ENCODE data around the gene MRTFB.
A peak's percentile ranks its signal among the peaks of the same experiment; 100 is the strongest.

MRTFB gene

DNA sequence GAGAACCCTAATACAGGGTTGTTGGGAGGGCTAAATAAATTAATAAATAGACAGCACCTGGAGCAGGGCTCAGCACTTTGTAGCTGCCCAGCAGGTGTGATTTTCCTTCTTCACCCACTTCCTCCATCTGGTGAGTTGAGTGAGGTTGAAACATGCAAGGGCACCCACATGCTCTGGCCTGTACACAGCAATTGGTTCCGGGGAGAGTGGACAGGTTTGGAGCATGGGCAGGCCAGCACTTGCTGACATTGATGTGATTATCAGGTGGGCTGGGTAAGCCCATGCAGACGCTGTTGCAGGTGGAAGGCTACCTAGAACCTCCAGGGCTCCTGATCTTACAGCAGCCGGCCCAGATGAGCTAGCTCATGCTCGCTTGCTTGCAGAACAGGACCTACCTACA, 1.3 kb upstream of the MRTFB start:
- WGBS (ENCODE audit: extremely low coverage, insufficient coverage, low lambda C conversion rate) = no CpG with 5 or more reads among the region's 4 CpGs

DNA sequence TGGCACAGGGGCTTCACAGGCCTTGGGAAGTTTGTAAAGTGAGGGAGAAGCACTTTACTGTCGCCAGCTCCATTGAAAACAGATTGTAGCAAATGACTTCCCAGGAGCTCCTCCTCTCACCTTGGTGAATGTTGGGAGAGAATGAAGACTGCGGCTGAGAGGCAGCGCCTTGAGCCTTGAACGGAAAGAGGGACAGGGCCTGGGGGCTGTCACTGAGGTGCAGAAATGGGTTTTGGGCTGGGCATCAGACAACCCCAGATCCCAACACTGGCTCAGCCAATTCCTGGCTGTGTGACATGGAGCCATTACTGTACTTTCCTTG, 603 bp upstream of the MRTFB start:
- Histone ChIP-seq H3K79me2 (ENCODE audit: control insufficient read depth, insufficient read depth, low read length) (peaks cover 16% of the 10 kb centered on the region), H3K23ac (ENCODE audit: low read length) (peak overlapping the region; percentile 74), H4K8ac (ENCODE audit: low read depth, low read length) (peak overlapping the region; percentile 77), H3K27ac (ENCODE audit: low read depth, low read length) (no peak overlapping the region), H3K36me3 (ENCODE audit: control insufficient read depth, insufficient read depth, low read length) (no peaks in the 10 kb centered on the region), H3K4me2 (ENCODE audit: low read length) (peak overlapping the region; percentile 76), H4K5ac (ENCODE audit: low read length) (peak overlapping the region; percentile 68), H3K79me1 (ENCODE audit: low read length) (peaks cover 7% of the 10 kb centered on the region), H3K4me3 (ENCODE audit: low read length) (peak overlapping the region; percentile 33), H3K4me1 (ENCODE audit: control insufficient read depth, low read depth, low read length) (peaks cover 4% of the 10 kb centered on the region), H2AK5ac (ENCODE audit: low read length) (no peak overlapping the region), H3K4ac (ENCODE audit: low read depth, low read length) (no peak overlapping the region), H2BK5ac (ENCODE audit: low read length) (peak overlapping the region; percentile 64), H3K27me3 (ENCODE audit: insufficient read depth, low read length, poor library complexity) (no peaks in the 10 kb centered on the region), H2BK15ac (replicated peaks; ENCODE audit: low read depth) (no peak overlapping the region), H3K18ac (ENCODE audit: low read length) (no peak overlapping the region), H3K9ac (ENCODE audit: low read length) (peak overlapping the region; percentile 85), H3K56ac (ENCODE audit: low read length) (peak overlapping the region; percentile 95), H2BK120ac (ENCODE audit: low read depth, low read length) (no peak overlapping the region)
- DNase-seq = no peak
- no CpG with 5 or more reads among the region's 4 CpGs for WGBS (ENCODE audit: extremely low coverage, insufficient coverage, low lambda C conversion rate)

More for the DNA sequence above, 1.3 kb upstream of the MRTFB start:
- Histone ChIP-seq H3K4ac (ENCODE audit: low read depth, low read length) (no peak overlapping the region), H4K5ac (ENCODE audit: low read length) (no peak overlapping the region), H3K4me2 (ENCODE audit: low read length) (no peak overlapping the region), H3K27ac (ENCODE audit: low read depth, low read length) (no peak overlapping the region), H2BK120ac (ENCODE audit: low read depth, low read length) (no peak overlapping the region), H3K9ac (ENCODE audit: low read length) (no peak overlapping the region), H3K4me1 (ENCODE audit: control insufficient read depth, low read depth, low read length) (peaks cover 4% of the 10 kb centered on the region), H3K4me3 (ENCODE audit: low read length) (no peak overlapping the region), H3K27me3 (ENCODE audit: insufficient read depth, low read length, poor library complexity) (no peaks in the 10 kb centered on the region), H3K18ac (ENCODE audit: low read length) (no peak overlapping the region), H2BK5ac (ENCODE audit: low read length) (no peak overlapping the region), H3K79me1 (ENCODE audit: low read length) (peaks cover 7% of the 10 kb centered on the region), H2BK15ac (replicated peaks; ENCODE audit: low read depth) (no peak overlapping the region), H4K8ac (ENCODE audit: low read depth, low read length) (no peak overlapping the region), H3K23ac (ENCODE audit: low read length) (no peak overlapping the region), H2AK5ac (ENCODE audit: low read length) (no peak overlapping the region), H3K56ac (ENCODE audit: low read length) (no peak overlapping the region), H3K36me3 (ENCODE audit: control insufficient read depth, insufficient read depth, low read length) (no peaks in the 10 kb centered on the region), H3K79me2 (ENCODE audit: control insufficient read depth, insufficient read depth, low read length) (peaks cover 12% of the 10 kb centered on the region)
- no peak for DNase-seq

DNA sequence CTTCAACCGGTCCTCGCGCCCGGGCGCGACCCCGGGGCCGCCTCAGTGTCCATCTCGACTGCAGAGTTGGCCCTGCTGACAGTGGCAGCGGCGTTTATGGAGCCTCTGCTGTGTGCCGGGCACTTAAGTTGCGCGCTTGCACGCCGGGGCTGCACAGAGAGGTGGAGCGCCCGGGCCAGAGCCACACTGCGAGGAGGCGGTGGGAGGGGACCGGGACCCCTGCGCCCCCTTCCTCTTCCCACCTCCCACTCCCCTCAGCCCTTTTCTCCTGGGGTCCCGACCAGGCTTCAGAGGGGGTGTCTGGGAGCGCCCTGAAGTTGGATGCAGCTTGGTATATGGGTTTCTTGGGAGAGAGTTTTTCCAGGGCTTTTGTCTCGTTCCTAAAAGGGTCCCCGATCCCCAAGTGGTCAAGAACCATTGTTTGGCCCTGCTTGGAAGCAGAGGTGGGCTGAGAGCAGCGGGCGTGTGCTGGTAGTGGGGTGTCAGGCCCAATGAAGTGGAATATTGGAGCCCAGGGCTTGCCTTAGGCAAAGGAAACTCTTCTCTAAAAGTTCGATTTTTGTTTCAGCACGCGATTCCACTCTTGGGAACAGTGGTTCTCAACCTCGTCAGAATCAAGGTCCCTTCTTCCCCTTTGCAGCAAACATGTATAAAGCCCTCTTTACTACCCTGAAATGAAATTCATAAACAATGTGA, 605 bp downstream of the MRTFB start:
- no CpG with 5 or more reads among the region's 32 CpGs for WGBS (ENCODE audit: extremely low coverage, insufficient coverage, low lambda C conversion rate)
- H3K79me2 ChIP-seq (ENCODE audit: control insufficient read depth, insufficient read depth, low read length) = peaks cover 20% of the 10 kb centered on the region
- peak overlapping the region; percentile 82 for H3K9ac ChIP-seq (ENCODE audit: low read length)
- H3K36me3 ChIP-seq (ENCODE audit: control insufficient read depth, insufficient read depth, low read length) = no peaks in the 10 kb centered on the region
- H2AK5ac ChIP-seq (ENCODE audit: low read length) = peak overlapping the region; percentile 43
- peak overlapping the region; percentile 22 for H3K4ac ChIP-seq (ENCODE audit: low read depth, low read length)
- peak overlapping the region; percentile 52 for H3K18ac ChIP-seq (ENCODE audit: low read length)
- peak overlapping the region; percentile 15 for H2BK120ac ChIP-seq (ENCODE audit: low read depth, low read length)
- H3K4me3 ChIP-seq (ENCODE audit: low read length) = peak overlapping the region; percentile 78
- H3K4me1 ChIP-seq (ENCODE audit: control insufficient read depth, low read depth, low read length) = peaks cover 4% of the 10 kb centered on the region
- H3K4me2 ChIP-seq (ENCODE audit: low read length) = peak overlapping the region; percentile 73
- no peak for DNase-seq
- H4K8ac ChIP-seq (ENCODE audit: low read depth, low read length) = peak overlapping the region; percentile 43
- peak overlapping the region; percentile 95 for H3K56ac ChIP-seq (ENCODE audit: low read length)
- H3K79me1 ChIP-seq (ENCODE audit: low read length) = peaks cover 7% of the 10 kb centered on the region
- H3K23ac ChIP-seq (ENCODE audit: low read length) = no peak overlapping the region
- no peaks in the 10 kb centered on the region for H3K27me3 ChIP-seq (ENCODE audit: insufficient read depth, low read length, poor library complexity)
- H2BK5ac ChIP-seq (ENCODE audit: low read length) = no peak overlapping the region
- no peak overlapping the region for H2BK15ac ChIP-seq (replicated peaks; ENCODE audit: low read depth)
- peak overlapping the region; percentile 67 for H3K27ac ChIP-seq (ENCODE audit: low read depth, low read length)
- no peak overlapping the region for H4K5ac ChIP-seq (ENCODE audit: low read length)

DNA sequence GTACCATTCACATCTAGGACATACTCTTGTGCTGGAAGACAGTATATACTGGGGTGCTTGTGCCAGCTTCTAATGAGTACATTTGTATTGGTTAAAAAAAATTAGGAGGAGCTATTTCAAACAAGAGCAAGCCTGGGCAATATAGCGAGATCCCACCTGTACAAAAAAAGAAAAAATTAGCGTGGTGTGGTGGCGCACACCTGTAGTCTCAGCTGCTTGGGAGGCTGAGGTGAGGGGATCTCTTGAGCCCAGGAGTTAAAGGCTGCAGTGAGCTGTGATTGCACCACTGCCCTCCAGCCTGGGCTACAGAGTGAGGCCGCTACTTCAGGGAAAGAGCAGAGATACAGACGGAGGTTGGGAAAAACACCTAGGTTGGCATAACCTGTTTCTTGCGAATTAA, 1.2 kb downstream of the MRTFB start:
- no peak for DNase-seq
- Histone ChIP-seq H3K27me3 (ENCODE audit: insufficient read depth, low read length, poor library complexity) (no peaks in the 10 kb centered on the region), H3K36me3 (ENCODE audit: control insufficient read depth, insufficient read depth, low read length) (no peaks in the 10 kb centered on the region), H3K4me2 (ENCODE audit: low read length) (peak overlapping the region; percentile 73), H3K27ac (ENCODE audit: low read depth, low read length) (no peak overlapping the region), H2BK120ac (ENCODE audit: low read depth, low read length) (no peak overlapping the region), H3K79me2 (ENCODE audit: control insufficient read depth, insufficient read depth, low read length) (peaks cover 20% of the 10 kb centered on the region), H2BK5ac (ENCODE audit: low read length) (no peak overlapping the region), H4K5ac (ENCODE audit: low read length) (no peak overlapping the region), H3K18ac (ENCODE audit: low read length) (no peak overlapping the region), H3K4me1 (ENCODE audit: control insufficient read depth, low read depth, low read length) (peaks cover 4% of the 10 kb centered on the region), H3K23ac (ENCODE audit: low read length) (no peak overlapping the region), H3K4ac (ENCODE audit: low read depth, low read length) (no peak overlapping the region), H3K9ac (ENCODE audit: low read length) (peak overlapping the region; percentile 82), H2AK5ac (ENCODE audit: low read length) (no peak overlapping the region), H2BK15ac (replicated peaks; ENCODE audit: low read depth) (no peak overlapping the region), H3K79me1 (ENCODE audit: low read length) (peaks cover 7% of the 10 kb centered on the region), H4K8ac (ENCODE audit: low read depth, low read length) (no peak overlapping the region), H3K56ac (ENCODE audit: low read length) (peak overlapping the region; percentile 95), H3K4me3 (ENCODE audit: low read length) (peak overlapping the region; percentile 78)
- WGBS (ENCODE audit: extremely low coverage, insufficient coverage, low lambda C conversion rate) = no CpG with 5 or more reads among the region's 6 CpGs

DNA sequence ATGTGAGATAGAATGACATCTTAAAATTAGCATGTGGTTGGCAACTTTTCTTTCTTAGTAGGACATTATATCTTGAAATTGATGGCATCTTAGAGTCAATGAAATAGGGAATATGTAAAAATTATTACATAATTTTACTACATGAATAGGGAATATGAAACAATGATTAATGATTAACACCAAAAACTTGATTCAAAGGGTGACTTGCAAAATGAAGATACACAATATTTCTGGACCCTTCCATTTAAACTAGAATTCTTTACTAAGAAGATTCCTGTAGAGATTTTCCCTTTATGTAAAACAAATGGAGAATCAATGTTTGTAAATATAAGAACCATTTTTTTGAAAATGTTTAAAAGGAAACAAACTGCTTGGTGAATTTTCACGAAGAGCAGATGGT, 3.4 kb downstream of the MRTFB start:
- no peak overlapping the region for H4K5ac ChIP-seq (ENCODE audit: low read length)
- no peak overlapping the region for H2BK120ac ChIP-seq (ENCODE audit: low read depth, low read length)
- H2AK5ac ChIP-seq (ENCODE audit: low read length) = no peak overlapping the region
- H3K27ac ChIP-seq (ENCODE audit: low read depth, low read length) = no peak overlapping the region
- H3K79me1 ChIP-seq (ENCODE audit: low read length) = peaks cover 11% of the 10 kb centered on the region
- no peaks in the 10 kb centered on the region for H3K36me3 ChIP-seq (ENCODE audit: control insufficient read depth, insufficient read depth, low read length)
- H3K18ac ChIP-seq (ENCODE audit: low read length) = no peak overlapping the region
- no peak overlapping the region for H2BK5ac ChIP-seq (ENCODE audit: low read length)
- DNase-seq = no peak
- H3K23ac ChIP-seq (ENCODE audit: low read length) = no peak overlapping the region
- WGBS (ENCODE audit: extremely low coverage, insufficient coverage, low lambda C conversion rate) = 100% methylated on average over 1 of the region's 1 CpG
- H3K4ac ChIP-seq (ENCODE audit: low read depth, low read length) = no peak overlapping the region
- H2BK15ac ChIP-seq (replicated peaks; ENCODE audit: low read depth) = no peak overlapping the region
- H3K27me3 ChIP-seq (ENCODE audit: insufficient read depth, low read length, poor library complexity) = no peaks in the 10 kb centered on the region
- H3K56ac ChIP-seq (ENCODE audit: low read length) = no peak overlapping the region
- no peak overlapping the region for H3K4me3 ChIP-seq (ENCODE audit: low read length)
- H3K4me1 ChIP-seq (ENCODE audit: control insufficient read depth, low read depth, low read length) = peaks cover 4% of the 10 kb centered on the region
- H4K8ac ChIP-seq (ENCODE audit: low read depth, low read length) = no peak overlapping the region
- peaks cover 26% of the 10 kb centered on the region for H3K79me2 ChIP-seq (ENCODE audit: control insufficient read depth, insufficient read depth, low read length)
- H3K4me2 ChIP-seq (ENCODE audit: low read length) = no peak overlapping the region
- no peak overlapping the region for H3K9ac ChIP-seq (ENCODE audit: low read length)

DNA sequence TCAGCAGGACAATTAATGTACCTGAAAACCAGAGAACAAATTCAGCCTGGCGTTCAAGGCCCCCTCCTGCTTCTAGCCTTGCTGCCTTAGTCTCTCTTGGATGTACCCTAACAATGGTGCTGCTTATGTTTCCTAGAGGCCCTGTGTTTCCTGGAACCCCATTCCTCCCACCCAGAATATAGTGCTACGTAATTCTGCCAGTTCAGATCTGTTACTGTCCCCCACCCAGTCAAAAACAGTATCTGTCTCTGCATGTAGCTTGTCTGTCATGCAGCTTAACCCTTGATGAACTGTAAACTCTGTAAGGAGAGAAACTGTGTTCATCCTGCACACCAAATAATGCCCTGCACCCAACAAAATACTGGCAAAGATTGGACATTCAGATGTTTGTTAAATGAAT, 6.8 kb downstream of the MRTFB start:
- H3K9ac ChIP-seq (ENCODE audit: low read length) = no peak overlapping the region

More for the DNA sequence above, 6.8 kb downstream of the MRTFB start:
- Histone ChIP-seq H3K27ac (ENCODE audit: low read depth, low read length) (no peak overlapping the region), H3K56ac (ENCODE audit: low read length) (no peak overlapping the region), H4K8ac (ENCODE audit: low read depth, low read length) (no peak overlapping the region), H2BK120ac (ENCODE audit: low read depth, low read length) (no peak overlapping the region), H3K4me2 (ENCODE audit: low read length) (no peak overlapping the region), H2BK5ac (ENCODE audit: low read length) (no peak overlapping the region), H3K4me3 (ENCODE audit: low read length) (no peak overlapping the region), H2AK5ac (ENCODE audit: low read length) (no peak overlapping the region), H3K4me1 (ENCODE audit: control insufficient read depth, low read depth, low read length) (no peaks in the 10 kb centered on the region), H3K36me3 (ENCODE audit: control insufficient read depth, insufficient read depth, low read length) (no peaks in the 10 kb centered on the region), H3K79me2 (ENCODE audit: control insufficient read depth, insufficient read depth, low read length) (peaks cover 15% of the 10 kb centered on the region), H2BK15ac (replicated peaks; ENCODE audit: low read depth) (no peak overlapping the region), H3K23ac (ENCODE audit: low read length) (no peak overlapping the region), H3K27me3 (ENCODE audit: insufficient read depth, low read length, poor library complexity) (no peaks in the 10 kb centered on the region), H4K5ac (ENCODE audit: low read length) (no peak overlapping the region), H3K4ac (ENCODE audit: low read depth, low read length) (no peak overlapping the region), H3K79me1 (ENCODE audit: low read length) (peaks cover 3% of the 10 kb centered on the region), H3K18ac (ENCODE audit: low read length) (no peak overlapping the region)
- DNase-seq = no peak
- no CpG with 5 or more reads among the region's 2 CpGs for WGBS (ENCODE audit: extremely low coverage, insufficient coverage, low lambda C conversion rate)
